ENCODE measurements around the gene GPR135. TPM values are rescaled to one million over a fixed set of nuclear protein-coding genes. Genes with fewer than 3 reads are reported as not detected.

Gene GPR135
- 1 to 10 TPM; 1.7 to 5.0 (median 2.6) TPM for polyA plus RNA-seq (ENCODE audit: insufficient read length in 10 of 10)
- long read RNA-seq, donor 1, full-length matches to known transcripts: 4 of 4 reads
- long read RNA-seq, donor 1, partial matches to known transcripts: 0 of 4 reads
- long read RNA-seq, donor 1, other reads (novel, unspliced or antisense): 0 of 4 reads
- long read RNA-seq, donor 2, full-length matches to known transcripts: 3 of 3 reads
- long read RNA-seq, donor 2, partial matches to known transcripts: 0 of 3 reads
- long read RNA-seq, donor 2, other reads (novel, unspliced or antisense): 0 of 3 reads
- long read RNA-seq, donor 3: 0 reads
- long read RNA-seq, donor 4, full-length matches to known transcripts: 3 of 3 reads
- long read RNA-seq, donor 4, partial matches to known transcripts: 0 of 3 reads
- long read RNA-seq, donor 4, other reads (novel, unspliced or antisense): 0 of 3 reads
- long read RNA-seq, donor 5, full-length matches to known transcripts: 5 of 5 reads
- long read RNA-seq, donor 5, partial matches to known transcripts: 0 of 5 reads
- long read RNA-seq, donor 5, other reads (novel, unspliced or antisense): 0 of 5 reads
- long read RNA-seq, donor 6, full-length matches to known transcripts: 3 of 3 reads
- long read RNA-seq, donor 6, partial matches to known transcripts: 0 of 3 reads
- long read RNA-seq, donor 6, other reads (novel, unspliced or antisense): 0 of 3 reads
- long read RNA-seq, donor 7, full-length matches to known transcripts: 2 of 2 reads
- long read RNA-seq, donor 7, partial matches to known transcripts: 0 of 2 reads
- long read RNA-seq, donor 7, other reads (novel, unspliced or antisense): 0 of 2 reads
- long read RNA-seq, donor 8, full-length matches to known transcripts: 1 of 1 reads
- long read RNA-seq, donor 8, partial matches to known transcripts: 0 of 1 reads
- long read RNA-seq, donor 8, other reads (novel, unspliced or antisense): 0 of 1 reads
- long read RNA-seq, donor 9: 0 reads

- DNase-seq: no peak
Observed at GRCh38 chr14:59465316-59466135, at the start of gene GPR135. GPR135 (minus strand) TSS chr14:59465380; CDS start chr14:59465226, 154 bp downstream.

GRCh38 chr14:59511916-59512575 lies 46.9 kb upstream of the GPR135 start:
- DNase-seq: no peak

- no peak for DNase-seq
Observed at GRCh38 chr14:59510966-59511365, 45.8 kb upstream of the GPR135 start.

GRCh38 chr14:59510001-59510400 lies 44.8 kb upstream of the GPR135 start:
- DNase-seq: no peak

GRCh38 chr14:59509101-59509500 lies 43.9 kb upstream of the GPR135 start:
- no peak for DNase-seq

- DNase-seq: no peak
Observed at GRCh38 chr14:59507752-59508103, 42.5 kb upstream of the GPR135 start.

- peak in 1 of 3 donors; percentile 43 for DNase-seq
Observed at GRCh38 chr14:59507063-59507751, 42.0 kb upstream of the GPR135 start.

- DNase-seq: no peak
Observed at GRCh38 chr14:59503256-59503655, 38.1 kb upstream of the GPR135 start.

GRCh38 chr14:59500732-59501131 lies 35.6 kb upstream of the GPR135 start:
- DNase-seq: no peak

- DNase-seq: no peak
Observed at GRCh38 chr14:59492384-59492783, 27.2 kb upstream of the GPR135 start.

GRCh38 chr14:59490756-59491155 lies 25.6 kb upstream of the GPR135 start:
- no peak for DNase-seq

- no peak for DNase-seq
Observed at GRCh38 chr14:59484639-59485175, 19.5 kb upstream of the GPR135 start.

- peak; percentile 96 to 99 (median 97) for DNase-seq
Observed at GRCh38 chr14:59483819-59484638, 18.8 kb upstream of the GPR135 start, which contains the start of the genes JKAMP and L3HYPDH. JKAMP (plus strand) TSS chr14:59484517; CDS start chr14:59484590, 73 bp downstream. L3HYPDH (minus strand) TSS chr14:59484408; CDS start chr14:59484316, 92 bp downstream.

GRCh38 chr14:59483363-59483762 lies 18.2 kb upstream of the GPR135 start:
- DNase-seq: peak in 1 of 3 donors; percentile 67

- DNase-seq: peak in 2 of 3 donors; percentile 32 to 89
Observed at GRCh38 chr14:59482541-59483331, 17.6 kb upstream of the GPR135 start.

- DNase-seq: peak in 2 of 3 donors; percentile 17 to 42
Observed at GRCh38 chr14:59481871-59482540, 16.8 kb upstream of the GPR135 start.

- no peak for DNase-seq
Observed at GRCh38 chr14:59481407-59481806, 16.2 kb upstream of the GPR135 start.
